ENCODE measurements around the gene LYPLA2. TPM values are rescaled to one million over a fixed set of nuclear protein-coding genes. Genes with fewer than 3 reads are reported as not detected.
"Not testable (repeated sequence)": the region's sequence is repeated elsewhere in the genome, so short reads cannot be mapped to it uniquely, and the experiment has no call there.

LYPLA2 gene
- total RNA-seq, 4 donors from 2014 or later: 23.6 to 36.3 (median 31.6) TPM

- Histone ChIP-seq H3K9me3 (no peaks in the 10 kb centered on the region), H3K27me3 (no peaks in the 10 kb centered on the region), H3K27ac (peak overlapping the region; percentile 93 to 99 (median 96)), H3K4me3 (peak overlapping the region; percentile 92 to 99 (median 96)), H3K4me1 (peaks cover 0 to 11% (median 6%) of the 10 kb centered on the region in 4 donors), H3K36me3 (no peaks in the 10 kb centered on the region)
- 64 to 66% methylated on average over 24 of the region's 24 CpGs for WGBS, 2 donors
- no peak for DNase-seq (ENCODE audit: low spot score in 2 of 2)
- TF ChIP-seq CTCF (IDR thresholded peaks at IDR 0.05): no peak
- TF ChIP-seq POLR2A (IDR thresholded peaks at IDR 0.05): no peak
- TF ChIP-seq EP300 (IDR thresholded peaks at IDR 0.05): no peak
Observed at GRCh38 chr1:23825762-23826522, 35.0 kb downstream of the LYPLA2 start.

GRCh38 chr1:23826590-23826989, 35.6 kb downstream of the LYPLA2 start:
- 95 to 96% methylated on average over 13 of the region's 13 CpGs for WGBS, 2 donors
- H3K4me1 ChIP-seq: peaks cover 0 to 11% (median 6%) of the 10 kb centered on the region in 4 donors
- not testable (repeated sequence) for H3K36me3 ChIP-seq; DNase-seq (ENCODE audit: low spot score in 2 of 2); H3K27me3 ChIP-seq; H3K4me3 ChIP-seq; H3K27ac ChIP-seq; H3K9me3 ChIP-seq

GRCh38 chr1:23827717-23828116, 36.8 kb downstream of the LYPLA2 start:
- TF ChIP-seq CTCF (IDR thresholded peaks at IDR 0.05) (no peak), POLR2A (IDR thresholded peaks at IDR 0.05) (no peak), EP300 (IDR thresholded peaks at IDR 0.05) (no peak)
- Histone ChIP-seq H3K27me3 (no peaks in the 10 kb centered on the region), H3K9me3 (no peaks in the 10 kb centered on the region), H3K27ac (no peak overlapping the region), H3K4me1 (peaks cover 0 to 11% (median 6%) of the 10 kb centered on the region in 4 donors), H3K36me3 (no peaks in the 10 kb centered on the region), H3K4me3 (no peak overlapping the region)
- 77% methylated on average over 1 of the region's 1 CpG for WGBS, 2 donors
- DNase-seq (ENCODE audit: low spot score in 2 of 2): no peak

GRCh38 chr1:23834156-23834555, 43.2 kb downstream of the LYPLA2 start:
- not testable (repeated sequence) for H3K4me3 ChIP-seq; DNase-seq (ENCODE audit: low spot score in 2 of 2); H3K27me3 ChIP-seq; H3K36me3 ChIP-seq; H3K27ac ChIP-seq; H3K9me3 ChIP-seq
- WGBS, 2 donors: 78 to 86% methylated on average over 6 of the region's 6 CpGs
- peaks cover 0 to 15% (median 2%) of the 10 kb centered on the region in 4 donors for H3K4me1 ChIP-seq

GRCh38 chr1:23836037-23836436, 45.1 kb downstream of the LYPLA2 start:
- Histone ChIP-seq H3K27ac (no peak overlapping the region), H3K36me3 (no peaks in the 10 kb centered on the region), H3K27me3 (no peaks in the 10 kb centered on the region), H3K4me3 (no peak overlapping the region), H3K9me3 (no peaks in the 10 kb centered on the region), H3K4me1 (peaks cover 0 to 15% (median 2%) of the 10 kb centered on the region in 4 donors)
- no peak for DNase-seq (ENCODE audit: low spot score in 2 of 2)
- TF ChIP-seq POLR2A (IDR thresholded peaks at IDR 0.05) (no peak), CTCF (IDR thresholded peaks at IDR 0.05) (no peak), EP300 (IDR thresholded peaks at IDR 0.05) (no peak)
- 74 to 78% methylated on average over 3 of the region's 3 CpGs for WGBS, 2 donors

GRCh38 chr1:23837908-23838307, 47.0 kb downstream of the LYPLA2 start:
- Histone ChIP-seq H3K4me3 (peak overlapping the region in 1 of 4 donors; percentile 44), H3K27me3 (no peaks in the 10 kb centered on the region), H3K9me3 (no peaks in the 10 kb centered on the region), H3K36me3 (no peaks in the 10 kb centered on the region), H3K27ac (no peak overlapping the region), H3K4me1 (peaks cover 0 to 15% (median 2%) of the 10 kb centered on the region in 4 donors)
- no peak for TF ChIP-seq POLR2A (IDR thresholded peaks at IDR 0.05)
- TF ChIP-seq EP300 (IDR thresholded peaks at IDR 0.05): no peak
- TF ChIP-seq CTCF (IDR thresholded peaks at IDR 0.05): no peak
- no peak for DNase-seq (ENCODE audit: low spot score in 2 of 2)
- 21 to 30% methylated on average over 13 of the region's 13 CpGs for WGBS, 2 donors

All from tibial nerve (tissue), 4 donors.